ENCODE measurements around the gene SLC30A2.

The SLC30A2 gene

GRCh38 chr1:26006710-26007109 is 39.2 kb downstream of the SLC30A2 start:
- Mint-ChIP-seq H3K27ac (no peak overlapping the region), H3K9me3 (no peaks in the 10 kb centered on the region), H3K4me1 (peaks cover 39% of the 10 kb centered on the region), H3K36me3 (ENCODE audit: low read depth) (no peaks in the 10 kb centered on the region), H3K27me3 (ENCODE audit: low read depth, poor library complexity) (peaks cover 9% of the 10 kb centered on the region), H3K4me3 (no peak overlapping the region)
- TF ChIP-seq CTCF (IDR thresholded peaks at IDR 0.05), result no peak
- no peak for DNase-seq

- Mint-ChIP-seq H3K4me1 (peaks cover 29% of the 10 kb centered on the region), H3K27ac (no peak overlapping the region), H3K4me3 (no peak overlapping the region), H3K36me3 (ENCODE audit: low read depth) (no peaks in the 10 kb centered on the region), H3K27me3 (ENCODE audit: low read depth, poor library complexity) (peaks cover 9% of the 10 kb centered on the region), H3K9me3 (no peaks in the 10 kb centered on the region)
- TF ChIP-seq CTCF (IDR thresholded peaks at IDR 0.05), result no peak
- DNase-seq, result no peak
Observed at GRCh38 chr1:26005434-26006105, 40.3 kb downstream of the SLC30A2 start.

- Mint-ChIP-seq H3K4me3 (no peak overlapping the region), H3K27ac (no peak overlapping the region), H3K9me3 (no peaks in the 10 kb centered on the region), H3K36me3 (ENCODE audit: low read depth) (no peaks in the 10 kb centered on the region), H3K4me1 (peaks cover 30% of the 10 kb centered on the region), H3K27me3 (ENCODE audit: low read depth, poor library complexity) (peaks cover 9% of the 10 kb centered on the region)
- DNase-seq, result no peak
- TF ChIP-seq CTCF (IDR thresholded peaks at IDR 0.05), result no peak
Observed at GRCh38 chr1:26003756-26004155, 42.2 kb downstream of the SLC30A2 start.

DNA sequence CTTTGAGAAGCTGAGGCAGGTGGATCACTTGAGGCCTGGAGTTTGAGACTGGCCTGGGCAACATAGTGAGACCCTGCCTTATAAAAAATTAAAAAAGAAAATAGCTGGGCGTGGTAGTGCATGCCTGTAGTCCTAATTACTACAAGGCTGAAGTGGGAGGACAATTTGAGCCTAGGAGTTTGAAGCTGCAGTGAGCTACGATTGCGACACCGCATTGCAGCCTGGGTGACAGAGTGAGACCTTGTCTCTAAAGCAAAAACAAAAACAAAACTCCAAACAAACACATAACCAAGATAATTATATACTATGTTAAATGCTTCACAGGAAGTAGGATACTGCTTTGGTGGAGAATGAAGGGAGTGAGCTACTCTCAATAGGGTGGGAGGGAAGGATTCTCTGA is 42.7 kb downstream of the SLC30A2 start:
- no peaks in the 10 kb centered on the region for H3K9me3 Mint-ChIP-seq
- H3K27ac Mint-ChIP-seq, result no peak overlapping the region
- no peak overlapping the region for H3K4me3 Mint-ChIP-seq
- no peak for DNase-seq
- TF ChIP-seq CTCF (IDR thresholded peaks at IDR 0.05), result no peak
- no peaks in the 10 kb centered on the region for H3K36me3 Mint-ChIP-seq (ENCODE audit: low read depth)
- peaks cover 35% of the 10 kb centered on the region for H3K4me1 Mint-ChIP-seq
- peaks cover 9% of the 10 kb centered on the region for H3K27me3 Mint-ChIP-seq (ENCODE audit: low read depth, poor library complexity)

GRCh38 chr1:25999041-25999800 is 46.7 kb downstream of the SLC30A2 start:
- DNase-seq, result no peak
- H3K27ac Mint-ChIP-seq, result peak overlapping the region; percentile 31
- no peaks in the 10 kb centered on the region for H3K27me3 Mint-ChIP-seq (ENCODE audit: low read depth, poor library complexity)
- H3K4me3 Mint-ChIP-seq, result no peak overlapping the region
- peaks cover 30% of the 10 kb centered on the region for H3K4me1 Mint-ChIP-seq
- no peaks in the 10 kb centered on the region for H3K36me3 Mint-ChIP-seq (ENCODE audit: low read depth)
- H3K9me3 Mint-ChIP-seq, result no peaks in the 10 kb centered on the region
- TF ChIP-seq CTCF (IDR thresholded peaks at IDR 0.05), result no peak
